Ovary (tissue), 9 donors: Measurements from ENCODE around the gene COL21A1. TPM values are rescaled to one million over a fixed set of nuclear protein-coding genes. Genes with fewer than 3 reads are reported as not detected.

ENCODE experiments used
- DNase-seq, 5 donors: peaks; one replicate each; pipeline ENCODE4 v3.0.0-alpha.2; 2019 to 2020
- H3K27ac ChIP-seq, 2 donors: fragments of 200-600 bp; one replicate each; pipeline versions ENCODE4 v1.5.1 to v1.8.0; 2019 to 2022
- H3K27me3 ChIP-seq: fragments of 200-600 bp; one replicate; pipeline ENCODE4 v1.8.0; 2022
- H3K36me3 ChIP-seq: fragments of 200-600 bp; sonication (generic); one replicate; pipeline ENCODE4 v1.5.1; 2019
- H3K4me1 ChIP-seq: one replicate; pipeline ENCODE4 v1.8.1; 2013; ENCODE audit warnings: mild to moderate bottlenecking, moderate library complexity; ENCODE audit not compliant: insufficient read depth
- H3K4me3 ChIP-seq: fragments of 200-600 bp; sonication (generic); one replicate; pipeline ENCODE4 v1.5.1; 2017
- H3K9me3 ChIP-seq, 2 donors: fragments of 200-600 bp in 1 of 2; sonication (generic) in 1 of 2; one replicate each; pipeline versions ENCODE4 v1.5.1 to v1.8.1; 2013 to 2019; ENCODE audit warnings: mild to moderate bottlenecking in 1 of 2, moderate library complexity in 1 of 2
- CTCF ChIP-seq, 3 donors: fragments of 450-650 bp in 2 of 3; fragments of 200-600 bp in 1 of 3; IDR thresholded peaks; one replicate each; pipeline versions ENCODE4 v1.5.1 to v1.8.0; 2016 to 2022; ENCODE audit warnings: antibody characterized with exemption in 3 of 3, mild to moderate bottlenecking in 1 of 3
- EP300 ChIP-seq: sonication (generic); formaldehyde crosslinking; IDR thresholded peaks from one replicate; pipeline ENCODE4 v1.6.1; 2017; ENCODE audit warnings: antibody characterized with exemption
- POLR2A ChIP-seq: fragments of 450-650 bp; IDR thresholded peaks from one replicate; pipeline ENCODE4 v1.6.1; 2017; ENCODE audit warnings: antibody characterized with exemption, mild to moderate bottlenecking, moderate library complexity
- WGBS, 3 donors: extraction: QIAGEN DNeasy Blood & Tissue Kit in 1 of 3; methylation state at CpG; one replicate each; pipeline versions ENCODE4 v1.1.5 to v1.1.7; 2013 to 2017; 5-methylcytosine and 5-hydroxymethylcytosine counted together
- intact Hi-C, 4 donors: fragments of 100-400 bp; cut with DNase I; formaldehyde crosslinking; loops; one replicate each; pipeline versions ENCODE4 v1.11.0 to v1.15.1; 2022 to 2023
- polyA plus RNA-seq, 2 donors: library from polyadenylated mRNA; stranded (reverse); fragments of 200-250 nt in 1 of 2; fragments of 350-450 nt in 1 of 2; fragmentation: Illumina TruSeq in 1 of 2; extraction: RNeasy Lipid Tissue Mini Kit (QIAGEN cat#74804) in 1 of 2; gene quantifications; one replicate each; pipeline ENCODE4 v1.2.3, GENCODE V29; 2013 to 2014
- total RNA-seq, 7 donors: library from RNA; depleted of rRNA in 2 of 7; stranded (reverse); fragments of >200 nt in 2 of 7; fragmentation: NEBNext Ultra II Directional in 3 of 7; extraction: Animal tissue kit (Norgen Biotek cat#: 25700) in 3 of 7; gene quantifications; one replicate each; pipeline versions ENCODE4 v1.1.0 to v1.2.4, GENCODE V29; 2016 to 2023
- donor health status: DM: no; HTN: no; CAD: no; lungs with moderate emphysema.
- donor health status: DM: no; HTN: no; CAD: no.
- donor health status: Bipolar disorder and iron deficiency.
- donor health status: DM: yes; HTN: yes; CAD: no.
- donor health status: DM: no; HTN: no; CAD: no.
- donor health status: DM: yes; HTN: yes; CAD: no.

The COL21A1 gene
- total and polyA plus RNA-seq, 9 donors: 2.5 to 15.7 (median 4.0) TPM

GRCh38 chr6:56188429-56188828 lies 59.0 kb downstream of the COL21A1 start:
- Histone ChIP-seq H3K4me1 (no peaks in the 10 kb centered on the region), H3K27ac (no peak overlapping the region), H3K9me3 (no peaks in the 10 kb centered on the region), H3K36me3 (no peaks in the 10 kb centered on the region), H3K27me3 (no peaks in the 10 kb centered on the region), H3K4me3 (no peak overlapping the region)
- intact Hi-C loops: no loop called here
- whole genome bisulfite sequencing, 3 donors: 81 to 85% (median 81%) methylated on average over 9 of the region's 9 CpGs
- no peak for DNase-seq
- no peak for TF ChIP-seq EP300
- no peak for TF ChIP-seq POLR2A
- no peak for TF ChIP-seq CTCF (IDR thresholded peaks at IDR 0.05)

GRCh38 chr6:56187686-56188085 lies 59.7 kb downstream of the COL21A1 start:
- intact Hi-C loops: no loop called here
- Histone ChIP-seq H3K4me3 (no peak overlapping the region), H3K4me1 (no peaks in the 10 kb centered on the region)

GRCh38 chr6:56176741-56177140 lies 70.6 kb downstream of the COL21A1 start:
- intact Hi-C loops: no loop called here
- no peak overlapping the region for H3K27ac ChIP-seq
- DNase-seq: no peak
- no peaks in the 10 kb centered on the region for H3K9me3 ChIP-seq
- TF ChIP-seq EP300 (no peak), POLR2A (no peak), CTCF (IDR thresholded peaks at IDR 0.05) (no peak)
- H3K4me3 ChIP-seq: no peak overlapping the region
- H3K4me1 ChIP-seq: no peaks in the 10 kb centered on the region
- H3K36me3 ChIP-seq: no peaks in the 10 kb centered on the region
- H3K27me3 ChIP-seq: no peaks in the 10 kb centered on the region

More at GRCh38 chr6:56187686-56188085, 59.7 kb downstream of the COL21A1 start:
- no peak for TF ChIP-seq CTCF (IDR thresholded peaks at IDR 0.05)
- no peak for TF ChIP-seq EP300
- TF ChIP-seq POLR2A: no peak
- no peaks in the 10 kb centered on the region for H3K9me3 ChIP-seq
- H3K27ac ChIP-seq: no peak overlapping the region
- H3K36me3 ChIP-seq: no peaks in the 10 kb centered on the region
- no peak for DNase-seq
- no peaks in the 10 kb centered on the region for H3K27me3 ChIP-seq

GRCh38 chr6:56173228-56173627 lies 74.2 kb downstream of the COL21A1 start:
- no peaks in the 10 kb centered on the region for H3K4me1 ChIP-seq
- no peak for TF ChIP-seq CTCF (IDR thresholded peaks at IDR 0.05)
- no peak for TF ChIP-seq EP300
- TF ChIP-seq POLR2A: no peak
- WGBS, 3 donors: 0 to 93% methylated on average over 1 of the region's 1 CpG; no CpG with 5 or more reads in 1 of the 3 donors
- no peaks in the 10 kb centered on the region for H3K36me3 ChIP-seq
- H3K27ac ChIP-seq: no peak overlapping the region
- intact Hi-C loops: no loop called here
- H3K4me3 ChIP-seq: no peak overlapping the region
- no peaks in the 10 kb centered on the region for H3K27me3 ChIP-seq
- DNase-seq: no peak
- H3K9me3 ChIP-seq: no peaks in the 10 kb centered on the region

GRCh38 chr6:56172144-56172543 lies 75.2 kb downstream of the COL21A1 start:
- H3K27me3 ChIP-seq: no peaks in the 10 kb centered on the region
- intact Hi-C loops: no loop called here
- no peak for TF ChIP-seq EP300
- TF ChIP-seq CTCF (IDR thresholded peaks at IDR 0.05): no peak
- no peak for TF ChIP-seq POLR2A
- no peak overlapping the region for H3K4me3 ChIP-seq
- no peaks in the 10 kb centered on the region for H3K9me3 ChIP-seq
- H3K27ac ChIP-seq: no peak overlapping the region
- H3K36me3 ChIP-seq: no peaks in the 10 kb centered on the region
- DNase-seq: no peak
- WGBS, 3 donors: 88 to 94% (median 94%) methylated on average over 2 of the region's 2 CpGs
- H3K4me1 ChIP-seq: no peaks in the 10 kb centered on the region
